Small intestine (tissue), 7 donors: ENCODE data around the gene R3HDM2. TPM values are rescaled to one million over a fixed set of nuclear protein-coding genes. Genes with fewer than 3 reads are reported as not detected.

Source experiments
- DNase-seq, 2 donors: peaks; one replicate each; pipeline versions ENCODE4 v3.0.0 to v3.0.0-alpha.2; 2013
- FAIRE-seq: peaks from 2 replicates; lab custom pipeline; 2012; peaks lifted over from hg19 to GRCh38; lab: Jason Lieb, UNC
- H3K27ac ChIP-seq, 3 donors: one replicate each; pipeline ENCODE4 v1.5.1; 2013; ENCODE audit warnings: low read length in 2 of 3, mild to moderate bottlenecking in 2 of 3, control low read depth in 1 of 3, inconsistent platforms in 1 of 3, low read depth in 1 of 3, moderate library complexity in 1 of 3
- H3K27me3 ChIP-seq, 3 donors: one replicate each; pipeline ENCODE4 v1.6.1; 2013; ENCODE audit warnings: low read length in 3 of 3, inconsistent platforms in 1 of 3; ENCODE audit not compliant: control insufficient read depth in 3 of 3, insufficient read depth in 3 of 3
- H3K36me3 ChIP-seq, 3 donors: one replicate each; pipeline ENCODE4 v1.6.1; 2013; ENCODE audit warnings: low read length in 3 of 3, inconsistent platforms in 1 of 3, low read depth in 1 of 3, mild to moderate bottlenecking in 1 of 3, moderate library complexity in 1 of 3; ENCODE audit not compliant: control insufficient read depth in 3 of 3, insufficient read depth in 2 of 3
- H3K4me1 ChIP-seq, 3 donors: one replicate each; pipeline ENCODE4 v1.6.1; 2013; ENCODE audit warnings: low read length in 2 of 3, inconsistent platforms in 1 of 3, low read depth in 1 of 3, mild to moderate bottlenecking in 1 of 3, moderate library complexity in 1 of 3; ENCODE audit not compliant: control insufficient read depth in 3 of 3, insufficient read depth in 2 of 3
- H3K4me3 ChIP-seq, 3 donors: one replicate each; pipeline ENCODE4 v1.5.1; 2013; ENCODE audit warnings: low read length in 3 of 3, control low read depth in 1 of 3, inconsistent platforms in 1 of 3, low read depth in 1 of 3, mild to moderate bottlenecking in 1 of 3, moderate library complexity in 1 of 3
- H3K9me3 ChIP-seq, 2 donors: one replicate each; pipeline ENCODE4 v1.6.1; 2013; ENCODE audit warnings: low read depth in 1 of 2, low read length in 1 of 2; ENCODE audit not compliant: control insufficient read depth in 2 of 2, insufficient read depth in 1 of 2
- WGBS, 3 donors: extraction: QIAGEN DNeasy Blood & Tissue Kit; methylation state at CpG; one replicate each; pipeline ENCODE4 v1.1.7; 2013; 5-methylcytosine and 5-hydroxymethylcytosine counted together
- polyA plus RNA-seq, 4 donors: library from polyadenylated mRNA; stranded (reverse) in 3 of 4; unstranded in 1 of 4; fragments of 200-250 nt in 3 of 4; fragments of 120-200 nt in 1 of 4; gene quantifications; one replicate each; pipeline versions ENCODE4 v1.2.1 to v1.2.3, GENCODE V29; 2013
- donor health status: healthy with polysubstance abuse.
- donor health status: control.
- donor health status: control.
- donor health status: Bipolar disorder and iron deficiency.
- donor health status: healthy.

Gene R3HDM2
- polyA plus RNA-seq, 4 donors = 14.5 to 62.4 (median 18.7) TPM

GRCh38 chr12:57381693-57382220 is 49.1 kb downstream of the R3HDM2 start:
- 87 to 92% (median 89%) methylated on average over 2 of the region's 2 CpGs for WGBS, 3 donors
- Histone ChIP-seq H3K27ac (no peak overlapping the region), H3K4me3 (no peak overlapping the region), H3K27me3 (no peaks in the 10 kb centered on the region), H3K36me3 (peaks cover 0 to 13% (median 0%) of the 10 kb centered on the region in 3 donors), H3K9me3 (no peaks in the 10 kb centered on the region), H3K4me1 (peaks cover 0 to 4% (median 0%) of the 10 kb centered on the region in 3 donors)
- FAIRE-seq (no peak), DNase-seq (no peak)

DNA sequence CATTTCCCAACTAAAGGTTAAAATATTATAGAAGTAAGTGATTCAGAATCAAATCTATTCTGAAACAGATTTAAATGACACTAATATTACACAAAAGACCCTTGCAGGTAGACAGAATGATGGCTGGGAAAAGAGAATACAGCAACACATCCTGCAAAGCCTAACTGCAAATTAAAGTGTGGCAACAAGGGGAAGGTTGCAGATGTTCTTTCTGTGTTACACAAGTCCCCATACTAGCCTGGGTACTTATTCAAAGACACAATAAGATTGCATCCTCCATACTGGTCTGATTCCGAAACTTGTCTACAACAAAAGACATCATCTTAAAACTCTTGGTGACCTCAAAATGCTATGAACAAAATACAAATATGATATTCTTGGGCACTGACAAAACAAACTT is 50.5 kb downstream of the R3HDM2 start:
- Histone ChIP-seq H3K27ac (no peak overlapping the region), H3K4me3 (no peak overlapping the region), H3K4me1 (peaks cover 0 to 4% (median 0%) of the 10 kb centered on the region in 3 donors), H3K36me3 (peaks cover 0 to 21% (median 0%) of the 10 kb centered on the region in 3 donors), H3K27me3 (no peaks in the 10 kb centered on the region), H3K9me3 (no peaks in the 10 kb centered on the region)
- FAIRE-seq (no peak), DNase-seq (no peak)
- whole genome bisulfite sequencing, 3 donors = 96 to 100% (median 97%) methylated on average over 1 of the region's 1 CpG

GRCh38 chr12:57377103-57377840 is 53.6 kb downstream of the R3HDM2 start:
- FAIRE-seq (no peak), DNase-seq (peak in 1 of 2 donors; percentile 63)
- Histone ChIP-seq H3K4me1 (peaks cover 0 to 4% (median 0%) of the 10 kb centered on the region in 3 donors), H3K9me3 (peaks cover 0 to 3% of the 10 kb centered on the region in 2 donors), H3K36me3 (peaks cover 0 to 26% (median 0%) of the 10 kb centered on the region in 3 donors), H3K27me3 (no peaks in the 10 kb centered on the region), H3K27ac (peak overlapping the region in 1 of 3 donors; percentile 54), H3K4me3 (no peak overlapping the region)
- 80 to 98% (median 84%) methylated on average over 3 of the region's 3 CpGs for WGBS, 3 donors

DNA sequence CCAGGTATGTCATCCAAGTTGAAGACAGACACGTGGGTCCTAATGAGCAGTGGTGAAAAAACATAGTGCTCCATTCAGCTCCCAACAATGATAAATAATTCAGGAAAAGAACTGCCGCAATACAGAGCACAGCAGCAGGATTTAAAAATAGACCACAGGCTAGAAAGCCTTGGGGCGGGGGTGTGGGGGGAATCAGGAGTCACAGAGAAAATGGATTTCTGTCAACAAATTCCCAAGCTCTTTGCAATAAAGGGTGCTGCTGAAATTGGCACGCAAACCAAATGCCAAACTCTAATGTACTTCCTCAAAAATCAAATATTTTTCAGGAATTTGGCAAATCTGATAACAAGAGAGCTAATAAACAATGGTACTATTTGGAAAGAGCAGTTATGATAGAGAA is 58.6 kb downstream of the R3HDM2 start:
- no peak overlapping the region for H3K4me3 ChIP-seq
- H3K27me3 ChIP-seq = no peaks in the 10 kb centered on the region
- H3K27ac ChIP-seq = no peak overlapping the region
- WGBS, 3 donors = 74 to 92% (median 90%) methylated on average over 4 of the region's 4 CpGs
- no peak for DNase-seq
- no peak for FAIRE-seq
- H3K36me3 ChIP-seq = peaks cover 0 to 22% (median 0%) of the 10 kb centered on the region in 3 donors
- H3K4me1 ChIP-seq = peaks cover 0 to 20% (median 0%) of the 10 kb centered on the region in 3 donors
- H3K9me3 ChIP-seq = peaks cover 0 to 3% of the 10 kb centered on the region in 2 donors

GRCh38 chr12:57370696-57371095 is 60.1 kb downstream of the R3HDM2 start:
- H3K27me3 ChIP-seq = no peaks in the 10 kb centered on the region
- H3K36me3 ChIP-seq = peaks cover 0 to 16% (median 0%) of the 10 kb centered on the region in 3 donors
- FAIRE-seq (no peak), DNase-seq (no peak)
- H3K4me1 ChIP-seq = peaks cover 0 to 25% (median 0%) of the 10 kb centered on the region in 3 donors
- H3K27ac ChIP-seq = peak overlapping the region in 1 of 3 donors; percentile 14
- H3K4me3 ChIP-seq = no peak overlapping the region
- peaks cover 0 to 14% of the 10 kb centered on the region in 2 donors for H3K9me3 ChIP-seq
- WGBS, 3 donors = 73 to 91% (median 88%) methylated on average over 1 of the region's 1 CpG

DNA sequence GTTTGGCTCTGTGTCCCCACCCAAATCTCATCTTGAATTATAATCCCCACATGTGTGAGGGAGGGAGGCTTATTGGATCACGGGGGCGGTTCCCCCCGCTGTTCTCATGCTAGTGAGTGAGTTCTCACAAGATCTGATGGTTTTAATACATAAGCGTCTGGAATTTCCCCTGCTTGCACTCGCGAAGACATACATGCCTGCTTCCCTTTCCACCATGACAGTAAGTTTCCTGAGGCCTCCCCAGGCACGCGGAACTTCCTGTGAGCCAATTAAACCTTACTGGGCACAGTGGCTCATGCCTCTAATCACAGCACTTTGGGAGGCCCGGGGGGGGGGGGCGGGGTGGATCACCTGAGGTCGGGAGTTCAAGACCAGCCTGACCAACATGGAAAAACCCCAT is 60.8 kb downstream of the R3HDM2 start:
- no peaks in the 10 kb centered on the region for H3K27me3 ChIP-seq
- H3K27ac ChIP-seq = no peak overlapping the region
- 92 to 95% (median 93%) methylated on average over 9 to 11 of the region's 11 CpGs for WGBS, 3 donors
- peaks cover 0 to 16% (median 0%) of the 10 kb centered on the region in 3 donors for H3K36me3 ChIP-seq
- H3K9me3 ChIP-seq = peaks cover 0 to 17% of the 10 kb centered on the region in 2 donors
- DNase-seq (no peak), FAIRE-seq (no peak)
- H3K4me3 ChIP-seq = no peak overlapping the region
- H3K4me1 ChIP-seq = peaks cover 0 to 25% (median 0%) of the 10 kb centered on the region in 3 donors

- peaks cover 0 to 17% of the 10 kb centered on the region in 2 donors for H3K9me3 ChIP-seq
- WGBS, 3 donors = 87 to 90% (median 87%) methylated on average over 3 of the region's 3 CpGs
- no peaks in the 10 kb centered on the region for H3K27me3 ChIP-seq
- DNase-seq (no peak), FAIRE-seq (no peak)
- peak overlapping the region in 2 of 3 donors; percentile 37 to 84 for H3K27ac ChIP-seq
- peaks cover 0 to 17% (median 0%) of the 10 kb centered on the region in 3 donors for H3K36me3 ChIP-seq
- H3K4me3 ChIP-seq = no peak overlapping the region
- H3K4me1 ChIP-seq = peaks cover 0 to 25% (median 0%) of the 10 kb centered on the region in 3 donors
Observed at GRCh38 chr12:57369202-57369601, 61.6 kb downstream of the R3HDM2 start.

GRCh38 chr12:57368349-57369095 is 62.3 kb downstream of the R3HDM2 start:
- Histone ChIP-seq H3K4me1 (peaks cover 0 to 25% (median 0%) of the 10 kb centered on the region in 3 donors), H3K4me3 (no peak overlapping the region), H3K9me3 (peaks cover 0 to 17% of the 10 kb centered on the region in 2 donors), H3K27ac (peak overlapping the region in 2 of 3 donors; percentile 37 to 84), H3K27me3 (no peaks in the 10 kb centered on the region), H3K36me3 (peaks cover 0 to 16% (median 2%) of the 10 kb centered on the region in 3 donors)
- FAIRE-seq (no peak), DNase-seq (peak; percentile 95 to 97)
- WGBS, 3 donors = 44 to 72% (median 66%) methylated on average over 7 of the region's 7 CpGs
